Stimulated activated CD8-positive, alpha-beta memory T cell treated with anti-CD3 and anti-CD28 coated beads, Interleukin-12 subunit alpha, Interleukin-12 subunit beta, amount 100 ng/mL, for 24 hours (primary cell): ENCODE measurements around the gene EML1.
"Not testable (repeated sequence)": the region's sequence is repeated elsewhere in the genome, so short reads cannot be mapped to it uniquely, and the experiment has no call there.

Experiments used
- DNase-seq: peaks from one replicate; pipeline ENCODE4 v3.0.0-alpha.2; 2020; ENCODE audit errors: extremely low read depth

The EML1 gene

DNA sequence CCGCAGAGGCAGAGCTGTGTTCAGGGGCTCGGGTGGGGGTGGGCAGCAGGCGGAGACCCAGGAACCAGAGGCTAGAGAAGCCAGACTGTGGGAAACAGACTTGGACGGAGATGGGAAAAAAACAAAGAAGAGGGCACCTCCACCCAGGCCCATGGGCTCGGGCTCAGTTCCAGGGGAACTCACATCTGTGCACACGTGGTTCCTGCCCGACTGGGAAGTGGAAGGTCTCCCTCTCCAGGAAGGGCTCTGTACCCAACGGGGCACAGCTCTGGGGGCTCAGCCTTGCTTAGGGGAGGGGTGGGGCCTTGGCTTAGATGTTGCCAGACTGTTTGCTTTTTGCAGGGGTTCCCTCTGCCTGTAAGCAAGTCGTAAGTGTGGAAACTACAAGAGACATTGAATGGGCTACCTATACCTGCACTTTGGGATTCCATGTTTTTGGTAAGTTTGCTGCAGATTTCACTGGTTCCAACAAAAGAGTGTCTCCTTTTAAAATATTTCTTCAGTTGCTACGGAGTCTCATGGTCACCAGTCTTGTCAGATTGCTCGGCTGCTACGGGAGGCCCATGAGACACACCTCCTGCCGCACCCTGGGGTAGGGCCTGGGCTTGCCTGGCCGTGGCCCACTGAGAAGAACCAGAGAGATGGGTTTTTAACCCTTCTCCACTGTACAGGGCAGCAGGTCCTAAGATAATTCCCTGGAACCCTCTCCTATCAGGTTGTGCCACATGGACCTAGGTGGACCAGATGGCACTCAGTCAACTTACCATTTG lies 144.4 kb downstream of the EML1 start:
- DNase-seq: no peak

DNA sequence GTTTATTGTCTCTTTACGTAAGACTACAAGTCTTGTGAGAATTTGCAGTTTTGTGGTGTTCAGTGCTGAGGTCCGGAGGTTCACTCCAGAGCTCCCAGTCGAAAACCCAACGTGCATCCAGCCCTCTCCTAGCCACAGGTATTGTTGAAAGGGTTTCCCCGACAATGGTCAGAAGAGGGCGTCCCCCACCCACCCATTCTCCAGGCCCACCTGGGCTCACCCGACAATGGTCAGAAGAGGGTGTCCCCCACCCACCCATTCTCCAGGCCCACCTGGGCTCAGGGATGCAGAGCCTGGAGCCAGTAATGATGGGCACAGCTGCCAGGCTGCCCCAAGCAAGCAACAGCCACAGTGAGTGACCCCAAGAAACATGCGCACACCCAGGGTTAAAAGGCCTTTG lies 145.2 kb downstream of the EML1 start:
- DNase-seq: no peak

DNA sequence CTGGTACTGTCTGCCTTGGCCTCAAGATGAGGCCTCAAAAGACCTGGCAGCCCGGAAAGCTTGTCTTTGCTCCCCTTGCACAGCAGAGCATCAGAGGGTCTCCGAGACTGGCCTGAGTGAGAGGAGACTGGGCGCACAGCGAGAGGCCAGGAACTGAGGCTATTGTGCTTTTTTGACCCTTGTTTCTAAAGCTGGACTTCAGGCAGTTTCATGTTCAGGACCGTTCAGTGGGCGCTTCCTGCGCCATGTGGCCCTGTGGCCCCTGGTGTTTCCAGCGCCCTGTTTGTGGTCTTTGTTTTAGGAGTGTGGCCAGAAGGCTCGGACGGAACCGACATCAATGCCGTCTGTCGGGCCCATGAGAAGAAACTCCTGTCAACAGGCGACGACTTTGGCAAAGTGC lies 145.7 kb downstream of the EML1 start:
- no peak for DNase-seq

DNA sequence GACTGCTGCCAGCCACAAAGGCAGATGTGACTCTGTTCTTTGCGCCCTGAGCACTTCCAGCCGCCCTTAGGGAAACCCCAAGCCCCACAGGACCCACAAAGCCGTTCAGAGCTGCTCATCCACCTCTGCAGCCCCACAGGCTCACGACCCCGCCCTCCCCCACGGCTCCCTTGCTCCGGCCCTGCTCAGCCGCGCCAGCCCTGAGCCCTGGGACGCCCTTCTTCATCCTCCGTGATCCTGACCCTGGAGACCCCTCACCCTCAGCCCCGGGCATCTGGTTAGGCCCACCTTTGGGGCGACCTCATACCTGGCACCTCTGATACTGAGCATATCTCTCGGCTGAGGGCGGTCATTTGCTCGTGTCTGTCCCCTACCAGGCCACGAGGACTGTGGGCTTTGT lies 146.2 kb downstream of the EML1 start:
- DNase-seq: no peak

DNA sequence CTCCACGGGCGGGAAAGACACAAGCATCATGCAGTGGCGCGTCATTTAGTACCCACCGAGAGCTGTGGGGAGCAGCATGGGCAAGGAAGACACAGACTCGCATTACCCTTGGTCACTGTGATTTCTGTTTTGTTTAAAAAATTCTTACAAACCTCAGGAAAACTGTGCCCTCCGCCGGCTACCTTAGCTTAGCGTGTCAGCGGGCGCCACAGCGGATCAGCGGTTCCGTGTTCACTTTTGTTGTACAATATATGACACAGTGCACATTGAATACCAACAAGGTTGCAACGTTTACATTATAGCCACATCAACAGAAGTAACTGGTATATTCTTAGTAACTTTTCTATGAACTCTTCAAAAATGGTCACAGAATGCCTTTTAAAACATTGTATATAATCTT lies 146.9 kb downstream of the EML1 start:
- DNase-seq: no peak

DNA sequence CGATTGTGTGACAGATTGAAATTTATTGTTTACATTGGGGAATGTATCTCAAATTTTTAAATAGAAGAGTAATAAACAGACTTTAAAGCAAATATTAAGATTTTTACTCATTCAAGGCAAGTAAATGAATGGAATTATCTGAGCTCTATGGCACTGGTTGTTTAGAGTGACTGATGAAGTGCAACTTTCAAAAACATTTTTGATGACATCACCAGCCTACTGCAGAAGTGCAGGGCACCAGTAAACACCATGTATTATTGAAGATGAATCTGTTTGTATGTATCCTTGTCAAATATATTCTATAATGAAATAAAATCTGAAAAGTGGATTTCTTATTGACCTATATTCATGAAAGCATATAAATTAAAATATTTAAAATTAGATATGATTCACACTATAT lies 148.0 kb downstream of the EML1 start:
- DNase-seq: no peak

DNA sequence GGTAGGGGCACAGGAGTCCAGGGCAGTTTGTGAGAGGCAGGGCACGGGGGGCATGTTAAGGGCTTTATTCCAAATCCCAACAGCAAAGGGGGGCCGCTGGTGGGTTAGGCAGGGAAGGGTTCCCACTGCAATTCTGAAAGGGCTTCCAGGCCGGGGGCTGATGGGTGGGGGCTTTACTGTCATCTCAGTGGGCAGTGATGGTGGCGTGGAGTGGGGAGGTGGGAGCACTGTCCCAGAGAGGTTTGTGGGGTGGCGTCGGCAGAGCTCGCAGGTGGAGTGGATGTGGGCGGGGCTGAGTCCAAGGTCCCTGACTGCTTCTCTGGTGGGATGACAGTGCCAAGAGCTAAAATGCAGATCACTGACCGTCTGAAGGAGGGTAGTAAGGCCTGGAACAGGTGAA lies 150.4 kb downstream of the EML1 start:
- no peak for DNase-seq

DNA sequence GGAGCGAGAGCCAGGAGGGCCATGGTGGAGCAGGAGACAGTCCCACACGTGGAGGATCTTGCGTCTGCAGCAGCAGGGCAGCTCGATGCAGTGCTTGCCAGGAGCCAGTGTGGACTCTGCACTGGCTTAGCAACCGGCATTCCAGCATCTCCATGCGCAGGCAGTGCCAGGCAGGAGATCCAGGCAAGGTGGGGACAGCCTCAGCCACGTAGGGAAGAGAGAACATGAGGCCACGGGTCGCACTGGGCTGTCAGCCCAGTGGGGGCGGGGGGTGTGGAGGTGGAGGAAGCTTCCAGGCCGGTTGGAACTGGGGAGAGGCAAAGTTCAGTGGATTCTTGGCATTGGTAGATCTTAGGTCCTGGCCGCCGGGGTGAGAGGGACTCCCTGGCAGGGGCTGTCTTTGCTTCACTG lies 151.0 kb downstream of the EML1 start:
- no peak for DNase-seq

DNA sequence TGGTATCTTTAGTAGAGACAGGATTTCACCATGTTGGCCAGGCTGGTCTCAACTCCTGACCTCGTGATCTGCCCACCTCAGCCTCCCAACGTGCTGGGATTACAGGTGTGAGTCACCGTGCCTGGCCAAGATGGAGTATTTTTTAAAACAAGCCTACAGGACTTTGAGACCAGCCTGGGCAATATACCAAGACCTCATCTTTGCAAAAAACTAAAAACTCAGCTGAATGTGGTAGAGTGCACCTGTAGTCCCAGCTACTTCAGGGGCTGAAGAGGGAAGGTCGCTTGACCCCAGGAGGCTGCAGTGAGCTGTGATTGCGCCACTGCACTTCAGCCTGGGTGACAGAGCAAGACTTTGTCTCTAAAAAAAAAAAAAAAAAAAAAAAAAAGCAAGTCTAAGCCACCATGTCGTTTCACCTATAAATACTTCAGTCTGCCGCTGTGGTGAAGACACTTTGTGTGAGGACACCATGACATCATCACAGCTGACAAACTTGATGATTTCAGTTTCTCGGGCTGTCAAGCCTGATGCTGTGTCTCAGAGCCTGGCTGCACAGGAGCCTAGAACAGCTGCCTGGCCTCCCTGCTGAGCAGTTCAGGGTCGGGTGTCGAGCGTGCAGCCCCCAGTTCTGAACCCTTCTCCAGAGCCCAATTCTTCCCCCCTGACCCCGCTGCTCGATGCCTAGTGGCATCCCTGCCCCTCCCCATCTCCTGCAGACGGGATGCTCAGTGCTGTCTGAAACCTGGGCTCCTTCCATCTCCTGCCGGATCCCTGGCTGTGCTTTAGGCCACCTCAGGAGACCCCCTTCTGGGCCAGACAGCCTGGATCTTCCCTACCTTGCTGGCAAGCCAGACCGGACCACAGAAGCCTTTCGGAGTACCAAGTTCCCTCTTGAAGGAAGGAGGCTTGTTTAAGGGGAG lies 152.8 kb downstream of the EML1 start:
- DNase-seq: no peak

DNA sequence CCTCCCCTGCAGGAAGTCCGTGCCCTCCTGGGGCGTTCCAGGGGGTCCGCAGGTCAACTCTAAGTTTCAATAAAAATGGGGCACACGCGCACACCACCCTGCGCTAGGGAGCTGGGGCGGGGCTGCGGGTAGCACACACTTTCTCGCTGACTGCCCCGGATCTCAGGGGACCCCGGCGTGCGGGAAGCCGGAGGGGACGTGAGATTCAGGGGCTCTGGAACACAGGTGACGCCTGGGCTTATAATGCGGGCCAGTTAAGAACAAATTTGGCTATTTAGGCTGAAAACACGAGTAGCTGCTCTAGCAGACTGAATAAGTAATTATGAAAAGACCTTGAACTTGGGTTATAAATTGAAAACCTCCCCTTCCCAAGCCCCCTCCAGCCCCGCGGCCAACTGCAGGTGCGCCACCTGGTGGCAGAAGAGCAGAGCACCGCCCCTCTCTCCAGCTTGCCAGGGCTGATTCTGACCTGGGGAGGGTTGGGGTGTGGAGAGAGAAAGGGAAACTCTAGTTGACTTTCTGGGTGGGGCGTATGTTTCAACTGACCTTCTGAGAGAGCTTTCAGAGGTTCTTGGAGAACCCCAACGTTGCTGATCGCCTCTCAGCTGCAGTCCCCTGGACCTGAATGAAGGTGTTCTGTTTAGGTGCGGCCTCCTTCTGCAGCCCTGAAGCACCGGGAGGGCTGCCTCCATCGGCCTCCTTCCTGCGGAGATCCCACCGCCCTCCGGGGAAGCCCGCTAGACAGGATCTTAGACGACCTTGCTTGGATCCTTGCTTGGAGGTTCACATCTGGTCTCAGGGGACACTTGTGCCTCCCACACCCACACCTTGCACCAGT lies 153.7 kb downstream of the EML1 start:
- no peak for DNase-seq

DNA sequence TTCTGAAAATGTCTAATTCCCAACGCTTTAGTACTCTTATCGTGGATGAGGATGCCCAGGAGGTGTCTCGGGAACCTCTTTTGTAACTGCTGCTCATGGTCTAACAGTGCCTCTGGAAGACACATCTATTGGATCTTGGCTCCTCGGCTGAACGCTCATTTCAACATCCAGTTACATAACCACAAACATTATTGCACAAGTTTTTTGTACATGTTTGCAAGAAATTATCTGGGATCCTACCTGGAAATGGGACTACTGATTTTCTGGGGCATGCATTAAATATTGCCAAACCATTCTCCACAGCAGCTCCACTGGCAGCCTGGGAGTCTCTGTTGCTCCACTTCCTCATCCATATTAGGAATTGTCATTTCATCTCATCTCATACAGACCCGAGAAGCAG lies 154.5 kb downstream of the EML1 start:
- DNase-seq: no peak

DNA sequence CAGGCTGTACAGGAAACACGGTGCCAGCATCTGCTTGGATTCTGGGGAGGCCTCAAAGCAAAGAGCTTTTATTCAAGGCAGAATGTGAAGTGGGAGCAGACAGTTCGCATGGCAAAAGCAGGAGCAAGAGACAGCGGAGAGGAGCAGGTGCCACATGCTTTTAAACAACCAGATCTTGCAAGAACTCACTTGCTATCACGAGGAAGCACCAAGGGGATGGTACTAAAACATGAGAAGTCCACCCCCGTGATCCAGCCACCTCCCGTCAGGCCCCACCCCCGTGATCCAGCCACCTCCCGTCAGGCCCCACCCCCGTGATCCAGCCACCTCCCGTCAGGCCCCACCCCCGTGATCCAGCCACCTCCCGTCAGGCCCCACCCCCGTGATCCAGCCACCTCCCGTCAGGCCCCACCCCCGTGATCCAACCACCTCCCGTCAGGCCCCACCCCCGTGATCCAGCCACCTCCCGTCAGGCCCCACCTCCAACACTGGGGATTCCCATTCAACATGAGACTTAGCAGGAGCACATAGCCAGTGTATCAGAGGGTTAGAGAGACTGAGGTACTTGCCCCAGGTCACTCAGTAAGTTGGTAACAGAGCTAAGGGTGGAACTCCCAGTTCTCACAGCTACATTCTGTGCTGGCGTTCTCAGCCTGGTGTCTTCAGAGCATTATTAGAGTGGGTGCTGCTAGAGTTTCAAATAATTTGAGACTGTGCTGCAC lies 156.0 kb downstream of the EML1 start:
- DNase-seq: not testable (repeated sequence)

DNA sequence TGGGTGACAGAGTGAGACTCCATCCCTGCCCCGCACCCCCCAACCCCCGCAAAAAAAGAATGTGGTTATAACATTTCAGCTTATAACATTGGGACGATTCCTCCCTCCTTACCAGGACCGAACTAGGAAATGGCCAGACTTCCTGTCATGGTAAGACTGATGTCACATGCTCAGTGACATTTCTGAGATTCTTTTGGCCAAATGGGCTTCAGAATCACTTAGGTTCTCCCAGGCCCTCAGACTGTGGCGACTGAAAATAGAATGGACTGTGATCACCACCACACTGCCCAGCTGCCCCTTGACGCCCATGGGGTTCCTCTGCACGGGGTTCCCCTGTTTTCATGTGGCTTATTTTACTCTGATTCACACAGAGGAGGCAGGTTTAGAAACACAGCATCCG lies 157.0 kb downstream of the EML1 start:
- DNase-seq: no peak

DNA sequence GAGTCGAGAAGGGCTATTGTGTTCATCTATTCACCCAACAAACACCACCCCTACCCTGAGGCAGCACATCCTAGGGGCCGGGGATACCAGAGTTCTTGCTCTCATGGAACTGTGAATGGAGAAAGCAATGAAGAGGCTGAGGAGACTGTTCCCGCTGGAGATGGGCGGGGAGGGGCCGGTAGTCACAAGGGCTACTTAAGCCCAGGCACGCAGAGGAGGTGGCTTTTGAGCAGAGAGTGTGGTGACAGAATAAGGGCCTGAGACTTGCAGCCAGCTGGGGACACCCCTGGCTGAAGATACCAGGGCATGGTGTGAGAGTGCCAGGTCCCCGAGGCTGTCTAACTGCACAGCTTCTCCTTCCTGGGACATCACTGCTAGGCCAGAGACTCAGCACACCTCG lies 157.9 kb downstream of the EML1 start:
- no peak for DNase-seq

DNA sequence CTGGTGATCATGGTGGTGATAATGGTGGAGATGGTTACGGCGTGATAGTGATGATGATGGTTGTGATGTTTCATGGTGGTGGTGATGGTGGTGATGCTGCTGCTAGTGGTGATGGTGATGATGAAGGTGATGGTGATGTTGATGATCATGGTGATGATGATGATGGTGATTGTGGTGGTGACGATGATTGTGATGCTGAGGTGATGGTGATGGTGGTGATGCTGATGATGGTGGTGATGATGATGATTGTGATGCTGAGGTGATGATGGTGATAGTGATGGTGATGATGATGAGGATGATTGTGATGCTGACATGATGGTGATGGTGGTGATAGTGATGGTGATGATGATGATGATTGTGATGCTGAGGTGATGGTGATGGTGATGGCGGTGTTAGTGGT lies 158.8 kb downstream of the EML1 start:
- DNase-seq: no peak

DNA sequence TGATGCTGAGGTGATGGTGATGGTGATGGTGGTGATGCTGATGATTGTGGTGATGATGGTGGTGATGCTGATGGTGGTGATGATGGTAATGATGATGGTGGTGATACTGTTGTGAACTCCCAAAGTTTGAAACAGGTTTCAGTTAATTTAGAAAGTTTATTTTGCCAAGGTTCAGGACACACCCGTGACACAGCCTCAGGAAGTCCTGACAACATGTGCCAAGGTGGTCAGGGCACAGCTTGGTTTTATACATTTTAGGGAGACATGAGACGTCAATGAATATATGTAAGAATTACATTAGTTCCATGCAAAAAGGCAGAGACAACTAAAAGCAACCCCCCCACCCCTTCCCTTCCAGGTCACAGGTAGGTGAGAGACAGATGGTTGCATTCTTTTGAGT lies 159.2 kb downstream of the EML1 start:
- no peak for DNase-seq

DNA sequence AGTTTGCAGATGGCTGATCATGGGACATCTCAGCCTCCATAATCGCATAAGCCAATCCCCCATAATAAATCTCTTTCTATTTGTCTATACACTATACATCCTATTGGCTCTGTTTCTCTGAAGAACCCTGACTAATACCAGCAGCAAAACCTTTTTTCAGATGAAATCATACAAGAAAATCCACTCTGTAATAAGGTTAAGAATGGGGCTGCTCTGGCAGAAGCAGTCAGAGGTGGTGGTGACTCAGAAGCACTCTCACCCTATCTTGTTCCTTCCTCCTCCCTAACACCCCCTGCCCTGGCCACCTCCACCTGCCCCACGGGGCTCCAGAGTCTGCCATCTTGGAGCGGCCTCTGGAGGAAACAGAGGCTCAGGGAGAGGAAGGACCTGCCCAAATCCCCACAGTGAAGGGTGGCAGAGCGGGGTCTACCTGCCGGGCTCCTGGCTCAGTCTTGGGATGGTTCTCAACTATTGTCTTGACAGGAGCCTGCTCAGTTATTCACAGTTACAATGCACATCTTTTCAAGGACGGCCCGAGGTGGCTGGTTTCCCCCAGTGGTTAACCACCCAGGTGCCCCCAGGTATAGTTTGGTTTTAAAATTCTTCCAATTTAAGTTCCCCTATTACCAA lies 162.7 kb downstream of the EML1 start:
- no peak for DNase-seq

DNA sequence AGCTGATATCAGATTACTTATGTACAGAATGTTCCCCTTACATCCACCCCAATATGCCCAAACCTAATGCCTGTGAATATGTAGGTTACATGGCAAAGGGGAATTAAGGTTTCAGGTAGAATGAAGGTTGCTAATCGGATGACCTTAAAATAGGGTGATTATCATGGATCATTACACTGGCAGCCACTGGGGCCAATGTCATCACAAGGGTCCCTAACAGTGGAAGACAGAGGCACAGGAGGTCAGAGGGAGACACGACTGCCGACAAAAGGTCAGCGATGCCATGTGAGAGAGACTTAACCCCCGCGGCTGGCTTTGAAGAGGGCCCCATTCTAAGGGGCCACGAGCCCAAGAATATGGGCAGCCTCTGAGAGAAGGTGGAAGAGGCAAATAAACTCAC lies 165.2 kb downstream of the EML1 start:
- no peak for DNase-seq

DNA sequence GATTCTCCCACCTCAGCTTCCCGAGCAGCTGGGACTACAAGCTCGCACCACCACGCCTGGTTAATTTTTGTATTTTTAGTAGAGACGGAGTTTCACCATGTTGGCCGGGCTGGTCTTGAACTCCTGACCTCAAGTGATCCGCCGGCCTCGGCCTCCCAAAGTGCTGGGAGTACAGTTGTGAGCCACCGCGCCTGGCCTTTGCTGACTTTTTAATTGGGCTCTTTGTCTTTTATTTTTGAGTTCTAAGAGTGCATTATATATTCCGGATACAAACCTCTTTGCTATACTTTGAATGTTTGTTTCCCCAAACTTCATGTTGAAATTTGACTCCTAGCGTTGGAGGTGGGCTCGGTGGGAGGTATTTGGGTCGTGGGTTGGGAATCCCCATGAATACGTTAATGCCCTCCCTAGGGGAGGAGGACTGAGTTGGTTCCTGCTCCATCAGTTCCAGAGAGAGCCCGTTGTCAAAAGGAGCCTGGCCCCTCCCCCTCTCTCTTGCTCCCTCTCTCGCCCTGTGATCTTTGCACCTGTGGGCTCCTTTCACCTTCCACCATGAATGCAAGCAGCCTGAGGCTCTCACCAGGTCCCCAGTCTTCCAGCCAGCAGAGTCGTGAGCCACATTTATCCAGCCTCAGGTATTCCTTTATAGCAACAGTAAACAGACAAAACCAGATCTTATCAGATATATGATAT lies 168.8 kb downstream of the EML1 start:
- no peak for DNase-seq

DNA sequence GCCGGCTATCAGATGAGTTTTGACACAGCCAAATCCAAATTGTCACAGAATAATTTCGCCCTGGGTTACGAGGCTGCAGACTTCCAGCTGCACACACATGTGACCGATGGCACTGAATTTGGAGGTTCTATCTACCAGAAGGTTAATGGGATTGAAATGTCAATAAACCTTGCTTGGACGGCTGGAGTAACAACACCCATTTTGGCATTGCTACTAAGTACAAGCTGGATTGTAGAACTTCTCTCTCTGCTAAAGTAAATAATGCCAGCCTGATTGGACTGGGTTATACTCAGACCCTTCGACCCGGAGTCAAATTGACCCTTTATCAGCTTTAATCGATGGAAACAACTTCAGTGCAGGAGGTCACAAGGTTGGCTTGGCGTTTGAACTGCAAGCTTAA lies 171.8 kb downstream of the EML1 start:
- no peak for DNase-seq
